OCI-LY3 (cell line): ENCODE measurements around the gene CASS4.

Experiments used
- CTCF ChIP-seq: fragments of 200-600, 300-600 bp; sonication (generic); IDR thresholded peaks from 2 replicates; pipeline ENCODE4 v1.5.1; 2014; ENCODE audit warnings: antibody characterized with exemption, low read length, low read depth
- EZH2phosphoT487 ChIP-seq: fragments of 200-600 bp; shearing (Covaris generic); IDR thresholded peaks from 2 replicates; pipeline ENCODE4 v1.6.1; 2018; ENCODE audit warnings: antibody characterized with exemption, mixed run types, low read depth

DNA sequence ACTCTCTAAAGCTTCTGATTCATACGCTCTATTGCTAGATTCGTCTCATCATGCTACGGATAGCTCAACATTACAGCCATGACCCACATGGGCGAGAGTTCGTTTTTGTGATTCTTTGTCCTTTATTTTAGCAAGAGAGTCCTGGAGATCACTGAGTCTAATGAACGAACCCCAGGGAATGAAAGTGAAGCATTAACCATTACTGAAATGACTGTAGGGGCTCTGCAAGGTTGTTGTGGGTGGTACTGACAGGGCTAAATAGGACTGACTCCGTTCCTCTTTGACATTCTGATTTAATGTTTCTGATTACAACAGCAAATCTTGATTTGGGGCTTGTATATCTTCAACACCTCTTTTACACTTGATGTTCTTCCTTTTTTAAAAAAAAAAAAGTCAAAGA lies 42.7 kb downstream of the CASS4 start:
- no peak for TF ChIP-seq CTCF
- no peak for TF ChIP-seq EZH2phosphoT487
